ENCODE data around the gene FAU.

The FAU gene

GRCh38 chr11:65071907-65072630 is 49.9 kb downstream of the FAU start:
- no peak for DNase-seq

Data from MV-4-11 (cell line).